Naive thymus-derived CD4-positive, alpha-beta T cell (primary cell): ENCODE data around the gene SNX25. TPM values are rescaled to one million over a fixed set of nuclear protein-coding genes. Genes with fewer than 3 reads are reported as not detected.
A peak's percentile ranks its signal among the peaks of the same experiment; 100 is the strongest.

Source experiments
- ATAC-seq: fragments of 150-1000 bp; cut with Tn5 transposase; 2 replicates; pipeline ENCODE4 v1.10.0; 2021; ENCODE audit warnings: mild to moderate bottlenecking, moderate library complexity
- CTCF ChIA-PET: fragments of 350-600 bp; sonication (Branson Sonifier 250); formaldehyde crosslinking; loops from one replicate; lab custom pipeline; 2021; ENCODE audit warnings: antibody characterized with exemption; lab: Charles Lee
- POLR2A ChIA-PET: fragments of 350-600 bp; sonication (Branson Sonifier 250); formaldehyde crosslinking; loops from one replicate; lab custom pipeline; 2021; ENCODE audit warnings: antibody characterized with exemption, inconsistent platforms; lab: Charles Lee
- DNase-seq, 9 donors: peaks; one replicate each; pipeline versions ENCODE4 v3.0.0 to v3.0.0-alpha.2; 2020 to 2022; ENCODE audit warnings: mixed read lengths in 1 of 9
- H3K27ac ChIP-seq: one replicate; pipeline ENCODE4 v1.7.0; 2013; ENCODE audit warnings: mild to moderate bottlenecking, low read depth, low read length, moderate library complexity
- H3K27me3 ChIP-seq, 2 donors: one replicate each; pipeline ENCODE4 v1.7.0; 2013; ENCODE audit warnings: low read length in 2 of 2, mild to moderate bottlenecking in 2 of 2, moderate library complexity in 2 of 2; ENCODE audit not compliant: control insufficient read depth in 2 of 2, insufficient read depth in 2 of 2
- H3K36me3 ChIP-seq, 3 experiments: 1 replicate in 2 of 3; 2 replicates in 1 of 3; pipeline ENCODE4 v1.7.0; 2013; ENCODE audit warnings: low read length in 3 of 3, mild to moderate bottlenecking in 3 of 3, moderate library complexity in 1 of 3; ENCODE audit not compliant: insufficient read depth in 3 of 3, control insufficient read depth in 2 of 3
- H3K4me1 ChIP-seq, 2 donors: one replicate each; pipeline ENCODE4 v1.7.0; 2013; ENCODE audit warnings: low read length in 2 of 2, mild to moderate bottlenecking in 2 of 2, moderate library complexity in 1 of 2; ENCODE audit not compliant: control insufficient read depth in 2 of 2, insufficient read depth in 2 of 2
- H3K4me3 ChIP-seq: 2 replicates; pipeline ENCODE4 v1.7.0; 2013; ENCODE audit warnings: mild to moderate bottlenecking, low read length
- H3K9me3 ChIP-seq, 3 experiments: 1 replicate in 2 of 3; 2 replicates in 1 of 3; pipeline ENCODE4 v1.7.0; 2013; ENCODE audit warnings: low read length in 3 of 3; ENCODE audit not compliant: control insufficient read depth in 2 of 3
- H3K27ac Mint-ChIP-seq, 9 donors: one replicate each; pipeline ENCODE4 v1.8.0; 2020 to 2022; ENCODE audit warnings: mixed read lengths in 9 of 9, mild to moderate bottlenecking in 8 of 9, moderate library complexity in 5 of 9, inconsistent platforms in 2 of 9
- H3K27me3 Mint-ChIP-seq, 5 donors: one replicate each; pipeline ENCODE4 v1.8.0; 2021 to 2022; ENCODE audit warnings: mixed read lengths in 5 of 5, mild to moderate bottlenecking in 1 of 5
- H3K36me3 Mint-ChIP-seq, 5 donors: one replicate each; pipeline ENCODE4 v1.8.0; 2020 to 2022; ENCODE audit warnings: mixed read lengths in 5 of 5, mild to moderate bottlenecking in 3 of 5, inconsistent platforms in 1 of 5
- H3K4me1 Mint-ChIP-seq, 7 donors: one replicate each; pipeline ENCODE4 v1.8.0; 2020 to 2022; ENCODE audit warnings: mixed read lengths in 7 of 7, mild to moderate bottlenecking in 3 of 7, inconsistent platforms in 1 of 7
- H3K4me3 Mint-ChIP-seq, 10 donors: one replicate each; pipeline ENCODE4 v1.8.0; 2020 to 2022; ENCODE audit warnings: mild to moderate bottlenecking in 10 of 10, mixed read lengths in 10 of 10, moderate library complexity in 6 of 10, inconsistent platforms in 2 of 10
- H3K9me3 Mint-ChIP-seq, 11 donors: one replicate each; pipeline ENCODE4 v1.8.0; 2020 to 2022; ENCODE audit warnings: mixed read lengths in 11 of 11, mild to moderate bottlenecking in 4 of 11, inconsistent platforms in 1 of 11, moderate library complexity in 1 of 11
- intact Hi-C, 2 donors: fragments of 100-400 bp; cut with micrococcal nuclease; formaldehyde crosslinking; loops; one replicate each; pipeline ENCODE4 v1.15.1; 2023
- polyA plus RNA-seq, 2 donors: library from polyadenylated mRNA; unstranded; fragments of 300-500 nt; fragmentation: Illumina TruSeq; gene quantifications; one replicate each; pipeline ENCODE4 v1.2.3, GENCODE V29; 2021
- total RNA-seq, 6 experiments: library from RNA in 5 of 6; stranded (reverse) in 5 of 6; gene quantifications; 1 replicate in 5 of 6; 2 replicates in 1 of 6; pipeline ENCODE4 v1.2.3 and lab custom pipeline; 2021 to 2026

SNX25 gene
- total RNA-seq, result 10 to 100 TPM in 3 of 5 experiments, 1 to 10 TPM in 2; 8.0 to 18.9 (median 14.3) TPM
- 1 to 10 TPM; 3.9 to 4.3 TPM for polyA plus RNA-seq
- 22.2 reads per million, percentile 53 among the genes with 10 or more reads in this experiment for total RNA-seq (lab: John Stamatoyannopoulos, UW)

DNA sequence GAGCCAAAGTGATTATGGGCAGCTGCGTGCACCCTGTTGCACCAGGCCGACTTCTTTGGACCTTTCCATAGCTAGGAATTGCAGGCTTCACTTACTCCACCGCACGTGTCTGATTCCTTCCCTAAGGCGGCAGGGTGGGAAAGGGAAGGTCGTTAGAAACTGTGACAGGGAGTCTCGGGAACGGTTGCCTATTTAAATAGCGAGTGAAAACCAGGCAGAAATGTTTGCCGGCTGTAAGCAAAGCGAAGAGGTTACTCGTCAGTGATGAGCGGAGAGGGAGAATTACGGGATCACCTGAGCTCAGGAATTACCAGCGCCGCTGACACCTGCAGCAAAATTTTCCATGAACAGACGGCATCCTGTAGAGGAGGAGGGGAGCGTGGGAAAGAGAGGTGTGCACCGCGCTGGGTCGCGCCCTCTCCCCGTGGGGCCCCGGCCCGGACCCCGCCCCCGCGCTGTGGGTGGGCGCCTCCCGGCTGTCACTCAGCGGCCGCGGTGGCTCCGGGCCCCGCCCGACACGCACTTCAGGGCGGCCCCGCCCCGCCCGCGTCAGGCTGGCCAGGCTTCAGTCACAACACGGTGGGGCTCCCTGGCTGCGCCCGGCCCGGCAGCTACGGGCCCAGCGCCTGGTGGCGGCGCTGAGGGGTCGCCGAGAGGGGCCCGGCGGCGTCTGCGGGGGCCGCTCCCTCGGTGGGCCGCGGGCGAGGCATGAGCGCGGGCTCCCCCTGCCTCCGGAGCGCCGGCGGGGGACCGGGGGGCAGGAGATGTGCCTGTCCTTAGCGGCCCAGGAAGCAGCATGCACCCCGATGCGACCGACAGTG lies at the start of gene SNX25:
TSS of gene SNX25 (plus strand) at position 568 of the 821 bp plus-strand sequence. CDS start at position 797, 229 bp downstream.
- H3K36me3 Mint-ChIP-seq, result peaks cover 0 to 6% (median 0%) of the 10 kb centered on the region in 5 donors
- peaks cover 31 to 56% (median 47%) of the 10 kb centered on the region in 7 donors for H3K4me1 Mint-ChIP-seq
- peak within 1 kb of the TSS; percentile 87 to 95 (median 93) for H3K4me3 Mint-ChIP-seq
- Histone ChIP-seq H3K9me3 (no peaks in the 10 kb centered on the region), H3K4me3 (peak within 1 kb of the TSS; percentile 81), H3K36me3 (no peaks in the 10 kb centered on the region), H3K27me3 (no peaks in the 10 kb centered on the region), H3K4me1 (peaks cover 27 to 28% of the 10 kb centered on the region in 2 donors), H3K27ac (peak within 1 kb of the TSS; percentile 39)
- peak; percentile 77 to 93 (median 83) for DNase-seq
- H3K9me3 Mint-ChIP-seq, result no peaks in the 10 kb centered on the region
- CTCF ChIA-PET, result interaction anchor here (0.7 to 1.3 kb wide), 2 partner anchors 25 to 66 kb away, joined by 3 to 4 read pairs; partner anchors contain the start of gene SLC25A4
- POLR2A ChIA-PET, result interaction anchor here (0.7 to 3.6 kb wide), 6 partner anchors 26 to 187 kb away, joined by 3 to 19 read pairs (median 6); partner anchors contain the start of genes ANKRD37 and LRP2BP
- H3K27me3 Mint-ChIP-seq, result peaks cover 0 to 15% (median 0%) of the 10 kb centered on the region in 5 donors
- intact Hi-C loops, result loop anchor here (1.0 to 10.0 kb wide), 9 partner anchors 187 to 1765 kb away; partner anchors contain the start of genes ANKRD37 (in 2 of the 2), ACSL1 (in 1 of the 2), CCDC110 (in 1 of the 2) and CDKN2AIP (in 1 of the 2)
- peak within 1 kb of the TSS; percentile 82 to 93 (median 91) for H3K27ac Mint-ChIP-seq
- peak; percentile 96 for ATAC-seq

DNA sequence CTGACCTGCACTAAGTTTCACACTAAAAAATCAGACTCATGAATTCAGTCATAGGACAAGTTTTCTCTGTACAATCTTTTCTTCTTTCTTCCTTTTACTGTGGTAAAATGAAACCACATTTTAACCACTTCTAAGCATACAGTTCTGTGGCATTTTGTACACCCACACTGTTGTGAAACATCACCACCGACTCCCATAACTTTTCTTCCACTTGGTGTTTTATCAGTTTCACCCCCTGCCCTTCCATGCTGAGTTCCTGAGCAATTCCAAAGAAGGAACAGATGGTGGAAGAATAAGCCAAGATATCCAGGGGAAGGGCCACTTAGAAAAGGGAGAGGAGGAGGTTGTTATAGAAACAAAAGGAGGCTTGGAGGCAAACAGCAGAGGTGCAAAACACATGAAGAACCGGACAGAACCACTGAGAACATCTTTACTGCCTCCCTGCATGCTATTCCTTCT lies 43.8 kb upstream of the SNX25 start:
- Histone ChIP-seq H3K4me1 (peaks cover 14% of the 10 kb centered on the region in 2 donors), H3K27ac (no peak overlapping the region), H3K36me3 (peaks cover 12 to 30% (median 13%) of the 10 kb centered on the region in 3 experiments), H3K27me3 (no peaks in the 10 kb centered on the region), H3K4me3 (peak overlapping the region; percentile 0), H3K9me3 (no peaks in the 10 kb centered on the region)
- CTCF ChIA-PET, result interaction anchor here (0.9 kb wide), 1 partner anchor 160 kb away, joined by 3 read pairs; no protein-coding TSS in a partner anchor
- Mint-ChIP-seq H3K36me3 (peaks cover 12 to 49% (median 43%) of the 10 kb centered on the region in 5 donors), H3K4me1 (peaks cover 13 to 26% (median 20%) of the 10 kb centered on the region in 7 donors), H3K27ac (peak overlapping the region in 7 of 9 donors; percentile 21 to 82 (median 48)), H3K27me3 (peaks cover 0 to 18% (median 0%) of the 10 kb centered on the region in 5 donors), H3K4me3 (peak overlapping the region; percentile 40 to 79 (median 66)), H3K9me3 (peaks cover 0 to 2% (median 0%) of the 10 kb centered on the region in 11 donors)
- intact Hi-C loops, result loop anchor here (1.0 to 5.0 kb wide), 5 partner anchors 17 to 37 kb away; partner anchors contain the start of genes CFAP97 (in 2 of the 2) and SLC25A4 (in 2 of the 2)
- POLR2A ChIA-PET, result interaction anchor here (0.7 kb wide), 1 partner anchor 23 kb away, joined by 5 read pairs; the partner anchor contains the start of gene SLC25A4
- peak; percentile 81 for ATAC-seq
- peak in 7 of 9 donors; percentile 29 to 77 (median 71) for DNase-seq

DNA sequence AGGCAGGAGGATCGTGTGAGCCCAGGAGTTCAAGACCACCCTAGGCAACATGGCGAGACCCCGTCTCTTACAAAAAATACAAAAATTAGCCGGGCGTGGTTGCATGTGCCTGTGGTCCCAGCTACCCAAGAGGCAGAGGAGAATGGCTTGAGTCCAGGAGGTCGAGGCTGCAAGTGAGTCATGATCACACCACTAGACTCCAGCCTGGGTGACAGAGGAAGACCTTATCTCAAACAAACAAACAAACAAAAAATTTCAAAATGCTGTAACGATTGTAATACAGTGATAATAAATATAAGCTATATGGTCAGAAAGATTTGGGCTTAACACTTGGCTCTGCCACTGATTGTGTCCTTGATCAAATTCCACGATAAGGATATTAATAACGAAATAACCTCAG lies 42.2 kb upstream of the SNX25 start:
- H3K27ac ChIP-seq, result no peak overlapping the region
- Mint-ChIP-seq H3K27me3 (peaks cover 0 to 18% (median 5%) of the 10 kb centered on the region in 5 donors), H3K27ac (no peak overlapping the region), H3K4me3 (no peak overlapping the region), H3K36me3 (peaks cover 12 to 49% (median 46%) of the 10 kb centered on the region in 5 donors), H3K4me1 (peaks cover 16 to 26% (median 22%) of the 10 kb centered on the region in 7 donors), H3K9me3 (peaks cover 0 to 2% (median 0%) of the 10 kb centered on the region in 11 donors)
- ChIA-PET CTCF (interaction anchor here (0.7 to 0.8 kb wide), 2 partner anchors 24 to 61 kb away, joined by 3 read pairs; partner anchors contain the start of gene SLC25A4), POLR2A (interaction anchor here (0.6 kb wide), 1 partner anchor 15 kb away, joined by 3 read pairs; no protein-coding TSS in a partner anchor)
- H3K4me1 ChIP-seq, result peaks cover 14% of the 10 kb centered on the region in 2 donors
- ATAC-seq (no peak), DNase-seq (no peak)
- no peaks in the 10 kb centered on the region for H3K27me3 ChIP-seq
- intact Hi-C loops, result loop anchor here in 1 of 2 donors (5.0 kb wide), 1 partner anchor 35 kb away; the partner anchor contains the start of gene CFAP97
- no peak overlapping the region for H3K4me3 ChIP-seq
- H3K36me3 ChIP-seq, result peaks cover 10 to 25% (median 12%) of the 10 kb centered on the region in 3 experiments
- no peaks in the 10 kb centered on the region for H3K9me3 ChIP-seq

DNA sequence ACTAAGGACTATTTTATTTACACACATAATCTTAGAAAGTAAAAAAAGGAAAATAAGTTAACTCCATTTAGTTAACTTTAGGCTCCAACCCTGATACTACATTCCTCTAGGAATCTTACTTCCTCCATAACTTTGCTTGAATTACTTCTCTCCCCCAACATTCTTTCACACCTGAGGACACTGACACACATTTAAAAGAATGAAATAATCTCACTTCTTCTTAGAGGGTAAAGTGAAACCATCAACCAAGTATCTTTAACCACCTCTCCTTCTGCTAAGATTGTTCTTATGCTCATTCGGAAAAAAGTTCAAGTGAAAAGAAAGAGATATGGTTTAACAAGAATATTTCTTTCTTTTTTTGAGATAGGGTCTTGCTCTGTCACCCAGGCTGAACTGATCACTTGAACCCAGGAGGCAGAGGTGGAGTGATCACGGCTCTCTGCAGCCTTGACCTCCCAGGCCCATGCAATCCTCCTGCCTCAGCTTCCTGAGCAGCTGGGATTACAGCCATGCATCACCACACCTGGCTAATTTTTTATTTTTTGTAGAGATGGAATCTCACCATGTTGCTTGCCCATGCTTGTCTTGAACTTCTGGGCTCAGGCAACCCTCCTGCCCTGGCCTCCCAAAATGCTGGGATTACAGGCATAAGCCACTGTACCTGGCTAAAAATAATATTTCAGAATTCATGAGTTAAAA lies 37.9 kb upstream of the SNX25 start:
- Mint-ChIP-seq H3K27ac (no peak overlapping the region), H3K36me3 (peaks cover 20 to 61% (median 57%) of the 10 kb centered on the region in 5 donors), H3K4me1 (peaks cover 3 to 14% (median 6%) of the 10 kb centered on the region in 7 donors), H3K4me3 (no peak overlapping the region), H3K9me3 (peaks cover 0 to 1% (median 0%) of the 10 kb centered on the region in 11 donors), H3K27me3 (peaks cover 0 to 10% (median 5%) of the 10 kb centered on the region in 5 donors)
- H3K27me3 ChIP-seq, result no peaks in the 10 kb centered on the region
- H3K36me3 ChIP-seq, result peaks cover 0 to 33% (median 3%) of the 10 kb centered on the region in 3 experiments
- no peak for ATAC-seq
- H3K27ac ChIP-seq, result no peak overlapping the region
- intact Hi-C loops, result no loop called here
- no peak overlapping the region for H3K4me3 ChIP-seq
- CTCF ChIA-PET, result no interaction called here
- peaks cover under 1 to 3% of the 10 kb centered on the region in 2 donors for H3K4me1 ChIP-seq
- DNase-seq, result no peak
- POLR2A ChIA-PET, result no interaction called here
- no peaks in the 10 kb centered on the region for H3K9me3 ChIP-seq

DNA sequence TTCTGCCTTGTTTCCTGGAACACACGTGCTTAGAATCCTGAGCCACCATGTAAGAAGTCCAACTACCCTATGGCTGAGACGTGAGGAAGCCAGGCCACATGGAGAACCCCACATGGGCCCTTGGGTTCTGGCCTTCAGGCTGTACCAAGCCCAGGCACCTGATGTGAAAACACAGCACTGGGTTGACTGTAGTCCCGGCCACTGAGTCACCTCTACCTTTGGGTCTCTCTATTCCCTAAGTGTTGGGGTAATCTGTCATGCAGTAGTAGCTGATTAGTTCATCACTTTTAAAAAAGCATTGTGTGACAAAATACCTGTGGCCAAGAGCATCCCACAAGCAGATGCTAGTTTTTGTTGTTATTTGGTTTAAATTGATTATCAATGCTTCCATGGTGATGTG lies 29.9 kb upstream of the SNX25 start:
- H3K4me3 ChIP-seq, result no peak overlapping the region
- no peak overlapping the region for H3K27ac ChIP-seq
- Mint-ChIP-seq H3K27me3 (no peaks in the 10 kb centered on the region), H3K36me3 (peaks cover 8 to 36% (median 23%) of the 10 kb centered on the region in 5 donors), H3K27ac (no peak overlapping the region), H3K4me3 (no peak overlapping the region), H3K4me1 (peaks cover under 1 to 40% (median 22%) of the 10 kb centered on the region in 7 donors), H3K9me3 (no peaks in the 10 kb centered on the region)
- DNase-seq (no peak), ATAC-seq (no peak)
- H3K27me3 ChIP-seq, result no peaks in the 10 kb centered on the region
- ChIA-PET POLR2A (no interaction called here), CTCF (no interaction called here)
- no peaks in the 10 kb centered on the region for H3K4me1 ChIP-seq
- no peaks in the 10 kb centered on the region for H3K9me3 ChIP-seq
- intact Hi-C loops, result no loop called here
- peaks cover 0 to 9% (median 0%) of the 10 kb centered on the region in 3 experiments for H3K36me3 ChIP-seq
